GM21737 (cell line): Measurements from ENCODE around the gene TRIM37.
A peak's percentile ranks its signal among the peaks of the same experiment; 100 is the strongest.
"Not testable (repeated sequence)": the region's sequence is repeated elsewhere in the genome, so short reads cannot be mapped to it uniquely, and the experiment has no call there.

ENCODE experiments used
- ATAC-seq: cut with Tn5 transposase; IDR thresholded peaks from one replicate; pipeline ENCODE4 v1.9.1; 2021; ENCODE audit warnings: mild to moderate bottlenecking, moderate library complexity; ENCODE audit not compliant: unreplicated experiment

TRIM37 gene

DNA sequence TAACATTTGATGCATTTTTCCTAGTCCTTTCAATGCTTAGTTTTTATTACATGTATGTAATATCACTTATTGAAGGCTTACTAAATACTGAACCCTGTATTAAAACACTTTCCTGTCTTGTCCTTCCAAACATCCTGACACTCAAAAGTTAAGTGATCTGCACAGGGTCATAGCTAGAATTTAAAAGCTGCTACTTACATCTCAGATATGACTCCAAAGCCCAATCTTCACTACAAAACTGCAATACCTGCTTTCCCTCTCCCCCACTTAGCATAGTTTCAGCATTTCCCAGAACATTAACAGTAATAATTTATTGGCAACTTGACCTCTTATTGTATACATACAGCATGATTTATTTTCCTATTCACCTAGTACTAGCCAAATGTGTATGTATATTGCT is 4.3 kb upstream of the TRIM37 start:
- no peak for ATAC-seq

- no peak for ATAC-seq
These were observed 1.9 kb upstream of the TRIM37 start for GRCh38 chr17:59108400-59109102.

DNA sequence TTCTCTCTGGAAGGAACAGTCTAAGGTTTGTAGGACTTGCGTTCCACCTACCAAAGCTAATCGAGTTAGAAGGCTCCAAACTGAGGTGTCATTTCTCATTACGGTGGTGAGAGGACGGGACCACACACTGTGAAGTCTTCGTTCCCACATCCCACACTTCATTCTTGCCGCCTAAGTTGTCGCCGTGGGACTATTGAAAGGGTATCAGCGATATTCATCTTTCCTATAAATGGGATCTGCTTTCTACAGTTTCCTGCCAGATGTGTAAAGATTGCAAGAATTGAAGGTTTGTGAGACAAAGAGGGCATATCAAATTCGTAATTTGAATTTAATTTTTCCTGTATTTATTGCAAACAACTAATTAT is 608 bp upstream of the TRIM37 start:
- ATAC-seq: no peak

- peak; percentile 18 for ATAC-seq
These were observed 723 bp downstream of the TRIM37 start for GRCh38 chr17:59105852-59106462.

DNA sequence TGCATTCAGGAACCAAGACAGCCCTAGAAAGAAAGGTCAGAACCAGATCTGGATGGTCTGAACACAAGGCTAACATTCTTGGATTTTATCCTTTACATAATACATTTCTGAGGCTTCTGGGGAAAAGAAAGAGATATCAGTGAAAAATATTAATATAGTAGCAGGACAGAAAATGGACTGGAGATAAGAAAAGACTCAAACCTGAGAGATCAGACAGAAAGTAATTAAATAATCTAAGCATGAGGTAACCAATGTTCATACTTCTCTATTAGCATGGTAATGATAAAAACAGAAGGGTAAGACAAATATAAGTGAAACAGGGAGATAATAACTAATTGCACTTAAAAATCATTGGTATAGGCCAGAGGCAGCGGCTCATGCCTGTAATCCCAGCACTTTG is 5.5 kb downstream of the TRIM37 start:
- no peak for ATAC-seq

- ATAC-seq: no peak
These were observed 8.8 kb downstream of the TRIM37 start for GRCh38 chr17:59097876-59098275.

DNA sequence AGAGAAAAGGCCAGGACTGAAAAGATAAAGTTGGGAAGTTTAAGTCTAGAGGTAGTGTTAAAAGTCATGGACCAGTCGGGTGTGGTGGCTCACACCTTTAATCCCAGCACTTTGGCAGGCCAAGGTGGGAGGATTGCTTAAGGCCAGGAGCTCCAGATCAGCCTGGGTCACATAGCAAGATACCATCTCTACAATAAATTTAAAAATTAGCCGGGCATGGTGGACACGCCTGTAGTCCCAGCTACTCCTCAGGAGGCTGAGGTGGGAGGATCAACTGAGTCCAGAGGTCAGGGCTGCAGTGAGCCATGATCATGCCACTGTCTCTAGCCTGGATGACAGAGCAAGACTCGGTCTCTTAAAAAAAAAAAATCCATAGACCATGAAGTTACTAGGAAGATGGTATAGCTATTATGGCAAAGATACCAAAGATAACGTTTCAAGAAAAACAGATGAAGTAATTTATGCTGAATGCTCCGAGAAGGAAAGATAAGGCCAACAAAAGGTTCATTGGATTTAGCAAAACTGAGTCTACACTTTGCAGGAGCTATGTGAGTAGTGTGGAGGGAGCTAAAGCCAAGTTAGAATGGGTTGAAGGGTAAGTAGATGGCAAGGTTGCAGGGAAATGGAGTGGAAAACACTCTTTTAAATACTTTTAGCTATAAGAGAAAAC is 11.7 kb downstream of the TRIM37 start:
- no peak for ATAC-seq

GRCh38 chr17:59093702-59094231 is 12.9 kb downstream of the TRIM37 start:
- ATAC-seq: no peak

- no peak for ATAC-seq
These were observed 13.5 kb downstream of the TRIM37 start for GRCh38 chr17:59093145-59093701.

DNA sequence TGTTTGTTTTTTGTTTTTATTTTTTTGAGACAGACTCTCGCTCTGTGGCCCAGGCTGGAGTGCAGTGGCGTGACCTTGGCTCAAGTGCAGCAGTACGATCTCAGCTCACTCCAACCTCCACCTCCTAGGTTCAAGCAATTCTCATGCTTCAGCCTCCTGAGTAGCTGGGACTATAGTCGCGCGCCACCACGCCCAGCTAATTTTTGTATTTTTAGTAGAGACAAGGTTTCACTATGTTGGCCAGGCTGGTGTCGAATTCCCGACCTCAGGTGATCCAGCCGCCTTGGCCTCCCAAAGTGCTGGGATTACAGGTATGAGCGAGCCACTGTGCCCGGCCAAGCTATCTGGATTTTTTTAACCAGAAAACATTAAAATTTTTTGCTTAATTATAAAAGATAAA is 16.1 kb downstream of the TRIM37 start:
- not testable (repeated sequence) for ATAC-seq

- no peak for ATAC-seq
These were observed 22.5 kb downstream of the TRIM37 start for GRCh38 chr17:59084154-59084553.

DNA sequence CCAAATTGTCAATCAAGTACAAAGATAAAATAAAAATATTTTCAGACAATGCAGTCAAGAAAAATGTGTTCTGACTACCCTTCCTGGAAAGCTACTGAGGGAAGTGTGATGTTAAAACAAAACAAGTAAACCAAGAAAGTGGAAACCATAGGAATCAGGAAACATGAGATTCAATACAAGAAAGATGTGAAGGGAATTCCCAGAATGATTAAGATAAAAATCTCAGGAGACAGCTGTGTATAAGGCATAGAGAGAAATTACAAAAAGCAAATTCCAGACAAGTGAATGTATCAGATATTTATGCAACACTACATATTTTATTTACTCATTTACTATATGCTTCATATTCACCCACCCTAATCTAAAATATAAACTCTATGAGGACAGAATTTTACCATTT is 32.2 kb downstream of the TRIM37 start:
- ATAC-seq: no peak

DNA sequence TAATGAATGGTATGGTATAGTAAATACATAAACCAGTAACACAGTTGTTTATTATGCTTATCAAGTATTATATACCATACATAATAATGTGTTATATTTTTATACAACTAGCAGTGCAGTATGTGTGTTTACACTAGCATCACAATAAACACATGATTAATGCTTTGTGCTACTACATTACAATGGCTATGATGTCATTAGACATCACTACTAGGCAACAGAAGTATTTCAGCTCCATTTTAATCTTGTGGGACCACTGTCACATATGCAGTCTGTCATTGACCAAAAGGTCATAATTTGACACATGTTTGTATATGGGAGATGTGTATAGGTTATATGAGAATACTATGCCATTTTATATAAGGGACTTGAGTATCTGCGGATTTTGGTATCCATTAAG is 32.7 kb downstream of the TRIM37 start:
- ATAC-seq: no peak

- ATAC-seq: no peak
These were observed 36.8 kb downstream of the TRIM37 start for GRCh38 chr17:59069856-59070255.

- no peak for ATAC-seq
These were observed 38.9 kb downstream of the TRIM37 start for GRCh38 chr17:59067756-59068155.

- no peak for ATAC-seq
These were observed 39.3 kb downstream of the TRIM37 start for GRCh38 chr17:59067340-59067739.

DNA sequence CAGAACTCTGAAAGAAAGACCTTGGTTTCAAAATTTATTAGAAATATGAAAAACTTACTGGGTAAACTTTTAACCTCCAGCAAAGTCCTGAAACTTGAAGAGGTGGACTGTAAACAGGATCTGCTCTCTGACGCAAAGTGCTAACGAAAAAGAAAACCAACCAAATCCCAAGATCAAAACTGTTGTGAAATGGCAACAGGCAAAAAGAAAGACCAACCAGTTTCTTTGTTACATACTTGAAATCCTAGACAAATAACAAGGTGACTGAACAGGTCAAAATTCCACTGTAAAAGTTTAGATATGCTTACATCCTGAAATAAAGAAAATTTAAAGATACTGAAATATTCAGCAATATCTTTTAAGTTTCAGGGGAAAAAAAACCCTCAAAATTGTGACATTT is 44.2 kb downstream of the TRIM37 start:
- no peak for ATAC-seq

DNA sequence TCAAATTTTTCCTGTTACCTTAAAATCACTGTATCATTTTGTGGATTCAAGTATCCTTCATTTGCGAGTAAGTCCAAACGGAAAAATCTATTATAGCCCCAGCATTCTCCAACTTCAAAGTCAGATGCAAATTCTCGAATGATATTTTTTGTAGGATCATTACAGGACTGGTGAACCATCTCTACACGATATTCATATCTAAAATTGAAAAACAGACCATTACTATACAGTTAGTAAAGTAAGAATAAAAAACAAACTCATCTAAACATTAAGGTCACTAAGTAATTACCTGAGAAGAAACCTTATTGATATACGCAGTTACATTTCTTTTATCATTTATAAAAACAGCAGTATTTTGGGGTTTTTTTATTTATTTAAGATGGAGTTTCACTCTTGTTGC is 49.8 kb downstream of the TRIM37 start:
- ATAC-seq: no peak

DNA sequence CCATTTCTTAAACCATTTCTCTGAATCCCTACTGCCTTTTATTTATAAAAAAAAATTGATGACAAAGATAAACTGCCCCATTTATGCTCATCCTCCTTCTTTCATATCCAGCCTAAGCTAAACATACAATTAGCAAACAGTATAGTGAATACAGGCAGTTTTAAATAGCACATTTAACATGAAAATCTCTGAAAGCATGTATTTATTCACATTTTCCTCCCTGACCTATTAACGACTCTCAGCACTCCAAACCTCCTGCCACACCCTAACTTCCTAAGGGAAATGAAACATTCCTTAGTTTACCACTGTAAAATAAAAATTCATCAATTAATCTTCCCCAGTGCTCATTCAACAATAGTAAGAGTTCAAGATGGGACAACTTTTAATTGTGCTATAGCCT is 56.9 kb downstream of the TRIM37 start:
- ATAC-seq: no peak

GRCh38 chr17:59047616-59048015 is 59.1 kb downstream of the TRIM37 start:
- ATAC-seq: no peak

- ATAC-seq: no peak
These were observed 60.5 kb downstream of the TRIM37 start for GRCh38 chr17:59046192-59046591.

- ATAC-seq: no peak
These were observed 67.9 kb downstream of the TRIM37 start for GRCh38 chr17:59038734-59039133.
